ENCODE measurements around the gene BHLHA9. TPM values are rescaled to one million over a fixed set of nuclear protein-coding genes. Genes with fewer than 3 reads are reported as not detected.

The BHLHA9 gene
- total and polyA plus RNA-seq, 2 donors from 2014 or later: not detected

GRCh38 chr17:1241929-1242328 is 28.3 kb upstream of the BHLHA9 start:
- Histone ChIP-seq H3K4me3 (ENCODE audit: low read length in 3 of 3) (no peak overlapping the region), H3K36me3 (ENCODE audit: control insufficient read depth in 2 of 3, insufficient read depth in 3 of 3, low read length in 3 of 3) (no peaks in the 10 kb centered on the region), H3K9me3 (ENCODE audit: control insufficient read depth in 2 of 3, insufficient read depth in 1 of 3, low read length in 3 of 3) (no peaks in the 10 kb centered on the region), H3K9ac (ENCODE audit: low read length in 3 of 3) (no peak overlapping the region), H3K27ac (ENCODE audit: low read depth in 2 of 2, low read length in 2 of 2) (no peak overlapping the region), H3K27me3 (ENCODE audit: control insufficient read depth, insufficient read depth, low read length) (no peaks in the 10 kb centered on the region), H3K4me1 (ENCODE audit: control insufficient read depth in 2 of 3, insufficient read depth in 2 of 3, low read depth in 1 of 3, low read length in 3 of 3) (no peaks in the 10 kb centered on the region)
- no peak for TF ChIP-seq CTCF (IDR thresholded peaks at IDR 0.05; ENCODE audit: borderline replicate concordance, extremely low read depth, insufficient read depth)
- intact Hi-C loops (cut with DNase I): no loop called here
- DNase-seq (peak in 3 of 5 donors; percentile 67 to 72 (median 69)), FAIRE-seq (no peak)

- Histone ChIP-seq H3K9ac (ENCODE audit: low read length in 3 of 3) (no peak overlapping the region), H3K4me1 (ENCODE audit: control insufficient read depth in 2 of 3, insufficient read depth in 2 of 3, low read depth in 1 of 3, low read length in 3 of 3) (no peaks in the 10 kb centered on the region), H3K4me3 (ENCODE audit: low read length in 3 of 3) (no peak overlapping the region), H3K36me3 (ENCODE audit: control insufficient read depth in 2 of 3, insufficient read depth in 3 of 3, low read length in 3 of 3) (no peaks in the 10 kb centered on the region), H3K9me3 (ENCODE audit: control insufficient read depth in 2 of 3, insufficient read depth in 1 of 3, low read length in 3 of 3) (no peaks in the 10 kb centered on the region), H3K27ac (ENCODE audit: low read depth in 2 of 2, low read length in 2 of 2) (no peak overlapping the region), H3K27me3 (ENCODE audit: control insufficient read depth, insufficient read depth, low read length) (no peaks in the 10 kb centered on the region)
- intact Hi-C loops (cut with DNase I): no loop called here
- FAIRE-seq (no peak), DNase-seq (no peak)
- TF ChIP-seq CTCF (IDR thresholded peaks at IDR 0.05; ENCODE audit: borderline replicate concordance, extremely low read depth, insufficient read depth): no peak
These were observed 25.6 kb upstream of the BHLHA9 start for GRCh38 chr17:1244606-1245012.

GRCh38 chr17:1251866-1252608 is 18.2 kb upstream of the BHLHA9 start:
- H3K4me1 ChIP-seq (ENCODE audit: control insufficient read depth in 2 of 3, insufficient read depth in 2 of 3, low read depth in 1 of 3, low read length in 3 of 3): no peaks in the 10 kb centered on the region
- no peak overlapping the region for H3K27ac ChIP-seq (ENCODE audit: low read depth in 2 of 2, low read length in 2 of 2)
- no peaks in the 10 kb centered on the region for H3K27me3 ChIP-seq (ENCODE audit: control insufficient read depth, insufficient read depth, low read length)
- DNase-seq (peak in 1 of 5 donors; percentile 49), FAIRE-seq (no peak)
- no peak overlapping the region for H3K4me3 ChIP-seq (ENCODE audit: low read length in 3 of 3)
- H3K9me3 ChIP-seq (ENCODE audit: control insufficient read depth in 2 of 3, insufficient read depth in 1 of 3, low read length in 3 of 3): no peaks in the 10 kb centered on the region
- TF ChIP-seq CTCF (IDR thresholded peaks at IDR 0.05; ENCODE audit: borderline replicate concordance, extremely low read depth, insufficient read depth): no peak
- H3K36me3 ChIP-seq (ENCODE audit: control insufficient read depth in 2 of 3, insufficient read depth in 3 of 3, low read length in 3 of 3): no peaks in the 10 kb centered on the region
- intact Hi-C loops (cut with DNase I): no loop called here
- H3K9ac ChIP-seq (ENCODE audit: low read length in 3 of 3): no peak overlapping the region
